Measurements from ENCODE around the gene RBM23.

Gene RBM23

DNA sequence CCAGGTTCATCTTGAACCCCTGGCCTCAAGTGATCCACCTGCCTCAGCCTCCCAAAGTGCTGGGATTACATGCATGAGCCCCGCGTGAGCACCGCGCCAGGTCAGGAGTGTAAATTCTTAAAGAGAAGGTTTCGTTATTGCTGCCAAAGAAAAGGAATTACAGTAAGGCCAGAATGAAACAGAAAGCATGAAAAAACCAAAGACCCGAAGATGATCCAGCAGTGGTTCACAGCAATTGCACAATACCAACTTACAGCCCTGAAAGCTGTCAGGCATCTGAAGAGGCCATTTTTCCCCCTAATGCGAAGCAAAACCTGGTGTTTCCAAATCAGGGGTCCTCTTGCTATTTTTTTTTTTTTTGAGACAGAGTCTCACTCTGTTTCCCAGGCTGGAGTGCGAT lies 10.3 kb downstream of the RBM23 start:
- no peak overlapping the region for H3K4me3 ChIP-seq (ENCODE audit: low read depth, low read length)
- TF ChIP-seq, protein P1, sequence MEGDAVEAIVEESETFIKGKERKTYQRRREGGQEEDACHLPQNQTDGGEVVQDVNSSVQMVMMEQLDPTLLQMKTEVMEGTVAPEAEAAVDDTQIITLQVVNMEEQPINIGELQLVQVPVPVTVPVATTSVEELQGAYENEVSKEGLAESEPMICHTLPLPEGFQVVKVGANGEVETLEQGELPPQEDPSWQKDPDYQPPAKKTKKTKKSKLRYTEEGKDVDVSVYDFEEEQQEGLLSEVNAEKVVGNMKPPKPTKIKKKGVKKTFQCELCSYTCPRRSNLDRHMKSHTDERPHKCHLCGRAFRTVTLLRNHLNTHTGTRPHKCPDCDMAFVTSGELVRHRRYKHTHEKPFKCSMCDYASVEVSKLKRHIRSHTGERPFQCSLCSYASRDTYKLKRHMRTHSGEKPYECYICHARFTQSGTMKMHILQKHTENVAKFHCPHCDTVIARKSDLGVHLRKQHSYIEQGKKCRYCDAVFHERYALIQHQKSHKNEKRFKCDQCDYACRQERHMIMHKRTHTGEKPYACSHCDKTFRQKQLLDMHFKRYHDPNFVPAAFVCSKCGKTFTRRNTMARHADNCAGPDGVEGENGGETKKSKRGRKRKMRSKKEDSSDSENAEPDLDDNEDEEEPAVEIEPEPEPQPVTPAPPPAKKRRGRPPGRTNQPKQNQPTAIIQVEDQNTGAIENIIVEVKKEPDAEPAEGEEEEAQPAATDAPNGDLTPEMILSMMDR (IDR thresholded peaks at IDR 0.05; ENCODE audit: low read depth, low read length), result no peak
- TF ChIP-seq MYC (IDR thresholded peaks at IDR 0.05; ENCODE audit: low read depth, low read length) (no peak), POLR2A (IDR thresholded peaks at IDR 0.05; ENCODE audit: extremely low read depth, insufficient read length) (no peak)
- TF ChIP-seq, protein P2, sequence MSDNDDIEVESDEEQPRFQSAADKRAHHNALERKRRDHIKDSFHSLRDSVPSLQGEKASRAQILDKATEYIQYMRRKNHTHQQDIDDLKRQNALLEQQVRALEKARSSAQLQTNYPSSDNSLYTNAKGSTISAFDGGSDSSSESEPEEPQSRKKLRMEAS (IDR thresholded peaks at IDR 0.05; ENCODE audit: low read depth, low read length), result no peak
- DNase-seq (ENCODE audit: low read depth), result peak; percentile 53

DNA sequence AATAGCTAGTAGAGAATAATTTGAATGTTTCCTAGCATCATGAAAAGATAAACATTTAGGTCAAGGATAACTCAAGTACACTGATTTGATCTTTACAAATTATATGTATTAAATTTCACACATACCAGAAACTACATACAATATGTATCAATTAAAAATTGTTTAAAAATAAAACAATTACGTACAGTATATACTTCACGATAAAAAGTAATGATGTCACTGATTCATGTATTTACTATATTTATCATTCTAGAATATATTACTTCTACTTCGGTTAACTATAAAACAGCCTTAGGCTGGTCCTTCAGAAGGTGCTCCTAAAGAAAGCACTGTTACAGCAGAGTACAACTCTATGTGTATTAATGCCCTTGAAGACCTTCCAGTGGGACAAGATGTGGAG lies 11.5 kb downstream of the RBM23 start:
- H3K4me3 ChIP-seq (ENCODE audit: low read depth, low read length), result no peak overlapping the region
- TF ChIP-seq MYC (IDR thresholded peaks at IDR 0.05; ENCODE audit: low read depth, low read length) (no peak), POLR2A (IDR thresholded peaks at IDR 0.05; ENCODE audit: extremely low read depth, insufficient read length) (no peak)
- TF ChIP-seq, protein P2 (IDR thresholded peaks at IDR 0.05; ENCODE audit: low read depth, low read length), result no peak
- TF ChIP-seq, protein P1 (IDR thresholded peaks at IDR 0.05; ENCODE audit: low read depth, low read length), result no peak
- no peak for DNase-seq (ENCODE audit: low read depth)

DNA sequence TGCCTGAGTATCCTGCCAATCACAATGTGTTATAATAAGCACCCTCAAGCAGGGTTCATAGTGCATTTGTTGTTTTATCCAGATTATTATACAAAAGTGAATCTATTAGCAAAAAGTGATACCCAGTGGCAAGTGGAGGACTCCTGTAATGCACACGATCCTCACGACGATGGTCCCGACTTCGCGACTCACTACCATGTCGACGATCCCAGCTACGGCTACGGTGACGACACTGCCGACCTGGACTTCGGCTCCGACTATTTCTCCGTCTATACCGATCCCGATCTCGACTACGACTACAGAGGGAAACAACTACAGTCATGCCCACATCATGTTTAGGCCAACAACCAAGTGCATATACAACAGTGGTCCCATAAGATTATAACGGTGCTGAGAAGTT lies 12.9 kb downstream of the RBM23 start:
- H3K4me3 ChIP-seq (ENCODE audit: low read depth, low read length), result no peak overlapping the region
- TF ChIP-seq POLR2A (IDR thresholded peaks at IDR 0.05; ENCODE audit: extremely low read depth, insufficient read length) (no peak), MYC (IDR thresholded peaks at IDR 0.05; ENCODE audit: low read depth, low read length) (no peak)
- TF ChIP-seq, protein P2 (IDR thresholded peaks at IDR 0.05; ENCODE audit: low read depth, low read length), result no peak
- TF ChIP-seq, protein P1 (IDR thresholded peaks at IDR 0.05; ENCODE audit: low read depth, low read length), result no peak
- no peak for DNase-seq (ENCODE audit: low read depth)

DNA sequence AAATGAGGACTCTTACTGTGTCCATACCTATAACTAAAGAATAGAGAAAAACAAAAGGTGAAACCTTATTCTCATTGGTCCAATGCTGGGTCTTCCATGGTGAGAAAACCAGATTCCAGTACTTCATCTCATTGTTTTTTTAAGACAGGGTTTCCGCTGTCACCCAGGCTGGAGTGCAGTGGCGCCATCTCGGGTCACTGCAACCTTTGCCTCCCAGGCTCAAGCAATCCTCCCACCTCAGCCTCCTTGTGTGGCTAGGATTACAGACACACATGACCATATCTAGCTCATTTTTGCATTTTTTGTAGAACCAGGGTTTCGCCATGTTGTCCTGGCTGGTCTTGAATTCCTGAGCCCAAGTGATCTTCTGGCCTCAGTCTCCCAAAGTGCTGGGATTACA lies 13.3 kb downstream of the RBM23 start:
- no peak overlapping the region for H3K4me3 ChIP-seq (ENCODE audit: low read depth, low read length)
- no peak for TF ChIP-seq MYC (IDR thresholded peaks at IDR 0.05; ENCODE audit: low read depth, low read length)
- TF ChIP-seq, protein P2 (IDR thresholded peaks at IDR 0.05; ENCODE audit: low read depth, low read length), result no peak
- TF ChIP-seq, protein P1 (IDR thresholded peaks at IDR 0.05; ENCODE audit: low read depth, low read length), result no peak
- no peak for TF ChIP-seq POLR2A (IDR thresholded peaks at IDR 0.05; ENCODE audit: extremely low read depth, insufficient read length)
- no peak for DNase-seq (ENCODE audit: low read depth)

DNA sequence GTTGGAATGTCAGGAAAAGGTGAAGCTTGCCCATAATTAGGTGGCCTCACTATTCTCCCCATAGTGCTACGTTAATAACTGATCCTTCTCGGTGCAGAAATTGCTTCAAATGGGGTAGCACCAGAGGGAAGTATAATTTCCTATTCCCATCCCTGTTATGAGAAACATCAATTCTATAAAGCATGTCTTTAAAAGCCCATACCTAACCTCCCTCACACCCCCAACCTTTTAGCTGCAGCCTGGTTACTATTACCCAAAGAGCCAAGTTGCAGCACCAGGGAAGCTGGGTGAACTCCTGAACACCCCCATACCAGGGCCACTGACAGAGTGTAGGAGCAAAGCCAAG lies 15.2 kb downstream of the RBM23 start:
- no peak overlapping the region for H3K4me3 ChIP-seq (ENCODE audit: low read depth, low read length)
- TF ChIP-seq, protein P2 (IDR thresholded peaks at IDR 0.05; ENCODE audit: low read depth, low read length), result no peak
- no peak for TF ChIP-seq POLR2A (IDR thresholded peaks at IDR 0.05; ENCODE audit: extremely low read depth, insufficient read length)
- TF ChIP-seq, protein P1 (IDR thresholded peaks at IDR 0.05; ENCODE audit: low read depth, low read length), result no peak
- no peak for TF ChIP-seq MYC (IDR thresholded peaks at IDR 0.05; ENCODE audit: low read depth, low read length)
- no peak for DNase-seq (ENCODE audit: low read depth)

DNA sequence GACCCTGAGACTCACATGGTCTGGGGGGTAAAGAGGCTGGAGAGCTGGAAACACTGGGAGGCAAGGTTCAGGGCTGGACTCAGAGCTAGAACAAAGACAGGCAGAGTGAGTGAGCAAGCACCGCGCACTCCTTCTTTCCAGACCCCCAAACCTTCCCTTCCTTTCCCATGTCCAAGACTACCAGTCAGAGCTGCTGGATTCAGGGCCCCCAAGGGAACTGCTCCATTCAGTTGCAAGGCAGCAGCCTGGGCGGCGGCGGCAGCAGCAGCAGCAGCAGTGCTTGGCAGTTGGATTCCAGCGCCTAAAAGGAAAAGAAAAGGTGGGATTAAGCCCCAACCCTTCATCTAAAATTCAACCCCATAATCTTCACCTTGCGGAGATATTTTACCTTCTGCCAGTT lies 17.1 kb downstream of the RBM23 start:
- TF ChIP-seq MYC (IDR thresholded peaks at IDR 0.05; ENCODE audit: low read depth, low read length) (no peak), POLR2A (IDR thresholded peaks at IDR 0.05; ENCODE audit: extremely low read depth, insufficient read length) (no peak)
- TF ChIP-seq, protein P1 (IDR thresholded peaks at IDR 0.05; ENCODE audit: low read depth, low read length), result no peak
- TF ChIP-seq, protein P2 (IDR thresholded peaks at IDR 0.05; ENCODE audit: low read depth, low read length), result no peak
- no peak overlapping the region for H3K4me3 ChIP-seq (ENCODE audit: low read depth, low read length)
- no peak for DNase-seq (ENCODE audit: low read depth)
